ENCODE results near the gene RPLP1. TPM values are rescaled to one million over a fixed set of nuclear protein-coding genes. Genes with fewer than 3 reads are reported as not detected.
A peak's percentile ranks its signal among the peaks of the same experiment; 100 is the strongest.

The RPLP1 gene
- total and polyA plus RNA-seq, 12 donors = 1,068 to 2,100 (median 1,266) TPM

DNA sequence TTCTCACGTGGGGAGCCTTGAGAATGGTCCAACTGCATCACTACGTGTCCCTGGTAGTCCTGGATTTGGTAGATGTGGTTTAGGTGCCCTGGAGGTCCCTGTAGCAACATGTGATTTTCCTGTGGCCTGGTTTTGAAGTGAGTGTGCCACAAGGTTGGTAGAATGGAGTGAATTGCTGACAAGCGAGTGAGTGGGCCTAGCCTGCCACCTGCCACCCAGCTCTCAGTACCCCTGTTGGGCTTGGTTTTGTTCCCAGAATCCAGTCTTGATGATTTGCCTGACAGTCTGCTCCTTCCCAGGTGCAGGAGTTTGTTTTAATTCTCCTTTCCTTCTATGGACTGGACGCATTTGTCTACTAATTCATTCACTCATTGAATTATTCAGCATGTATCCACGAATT, 19.4 kb downstream of the RPLP1 start:
- Histone ChIP-seq H3K4me1 (peaks cover 0 to 14% (median 0%) of the 10 kb centered on the region in 9 donors), H3K27ac (no peak overlapping the region), H3K9me3 (no peaks in the 10 kb centered on the region), H3K36me3 (no peaks in the 10 kb centered on the region), H3K27me3 (peaks cover 0 to 4% (median 0%) of the 10 kb centered on the region in 7 donors), H3K4me3 (no peak overlapping the region)
- no peak for ATAC-seq
- 85 to 89% methylated on average over 5 of the region's 5 CpGs for WGBS, 2 donors
- intact Hi-C loops (cut with DNase I) = loop anchor here in 6 of 10 donors (5.0 to 10.0 kb wide), 5 partner anchors 183 to 903 kb away; partner anchors contain the start of gene TLE3 (in 1 of the 6)
- DNase-seq = no peak
- TF ChIP-seq, protein P1, sequence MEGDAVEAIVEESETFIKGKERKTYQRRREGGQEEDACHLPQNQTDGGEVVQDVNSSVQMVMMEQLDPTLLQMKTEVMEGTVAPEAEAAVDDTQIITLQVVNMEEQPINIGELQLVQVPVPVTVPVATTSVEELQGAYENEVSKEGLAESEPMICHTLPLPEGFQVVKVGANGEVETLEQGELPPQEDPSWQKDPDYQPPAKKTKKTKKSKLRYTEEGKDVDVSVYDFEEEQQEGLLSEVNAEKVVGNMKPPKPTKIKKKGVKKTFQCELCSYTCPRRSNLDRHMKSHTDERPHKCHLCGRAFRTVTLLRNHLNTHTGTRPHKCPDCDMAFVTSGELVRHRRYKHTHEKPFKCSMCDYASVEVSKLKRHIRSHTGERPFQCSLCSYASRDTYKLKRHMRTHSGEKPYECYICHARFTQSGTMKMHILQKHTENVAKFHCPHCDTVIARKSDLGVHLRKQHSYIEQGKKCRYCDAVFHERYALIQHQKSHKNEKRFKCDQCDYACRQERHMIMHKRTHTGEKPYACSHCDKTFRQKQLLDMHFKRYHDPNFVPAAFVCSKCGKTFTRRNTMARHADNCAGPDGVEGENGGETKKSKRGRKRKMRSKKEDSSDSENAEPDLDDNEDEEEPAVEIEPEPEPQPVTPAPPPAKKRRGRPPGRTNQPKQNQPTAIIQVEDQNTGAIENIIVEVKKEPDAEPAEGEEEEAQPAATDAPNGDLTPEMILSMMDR (IDR thresholded peaks at IDR 0.05) = no peak

DNA sequence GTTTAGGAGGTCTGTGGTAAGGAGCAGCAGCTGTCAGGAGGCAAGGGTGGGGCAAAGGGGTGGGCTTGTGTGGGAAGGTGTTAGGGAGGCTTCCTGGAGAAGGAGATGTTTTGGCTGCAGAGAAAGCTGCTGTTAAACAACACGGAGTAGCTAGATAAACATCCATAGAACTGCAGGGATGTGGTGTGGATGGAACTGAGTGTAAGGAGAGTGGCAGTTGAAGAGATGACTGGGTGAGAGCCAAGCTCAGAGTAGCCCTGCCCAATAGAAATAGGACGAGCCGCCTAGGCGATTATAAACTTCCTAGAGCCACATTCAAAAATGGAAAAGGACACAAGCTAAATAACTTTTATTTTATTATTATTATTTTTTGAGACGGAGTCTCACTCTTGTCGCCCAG, 19.9 kb downstream of the RPLP1 start:
- Histone ChIP-seq H3K4me1 (peaks cover 0 to 11% (median 0%) of the 10 kb centered on the region in 9 donors), H3K27ac (no peak overlapping the region), H3K27me3 (peaks cover 0 to 4% (median 0%) of the 10 kb centered on the region in 7 donors), H3K36me3 (no peaks in the 10 kb centered on the region), H3K9me3 (no peaks in the 10 kb centered on the region), H3K4me3 (no peak overlapping the region)
- TF ChIP-seq, protein P1 (IDR thresholded peaks at IDR 0.05) = no peak
- DNase-seq (no peak), ATAC-seq (peak in 1 of 8 donors; percentile 44)
- intact Hi-C loops (cut with DNase I) = loop anchor here in 6 of 10 donors (5.0 to 10.0 kb wide), 5 partner anchors 182 to 902 kb away; partner anchors contain the start of gene TLE3 (in 1 of the 6)
- 48% methylated on average over 6 of the region's 6 CpGs for WGBS, 2 donors

DNA sequence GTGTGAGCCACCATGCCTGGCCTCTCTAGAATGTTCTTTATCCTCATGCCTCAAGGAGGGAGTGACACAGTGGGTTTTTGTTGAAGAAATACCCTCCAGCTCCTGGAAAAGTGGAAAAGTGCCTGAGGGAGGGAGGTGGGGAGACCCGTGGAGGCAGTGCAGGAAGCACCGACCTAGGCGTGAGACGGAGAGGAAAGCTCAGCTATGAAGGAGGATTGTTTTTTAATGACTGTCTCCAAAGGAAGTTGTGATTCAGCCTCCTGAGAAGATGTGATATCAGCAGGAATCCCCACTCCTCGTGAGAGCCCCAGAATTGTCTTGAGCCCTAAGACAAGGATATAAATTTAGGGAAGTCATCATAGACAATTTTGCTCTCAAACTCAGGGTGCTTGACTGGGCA, 21.7 kb downstream of the RPLP1 start:
- H3K27ac ChIP-seq = no peak overlapping the region
- TF ChIP-seq, protein P1 (IDR thresholded peaks at IDR 0.05) = no peak
- ATAC-seq (no peak), DNase-seq (no peak)
- peaks cover 0 to 3% (median 0%) of the 10 kb centered on the region in 9 donors for H3K4me1 ChIP-seq
- H3K36me3 ChIP-seq = no peaks in the 10 kb centered on the region
- H3K9me3 ChIP-seq = no peaks in the 10 kb centered on the region
- H3K27me3 ChIP-seq = peaks cover 0 to 8% (median 0%) of the 10 kb centered on the region in 7 donors
- 61 to 62% methylated on average over 5 of the region's 5 CpGs for WGBS, 2 donors
- no peak overlapping the region for H3K4me3 ChIP-seq
- intact Hi-C loops (cut with DNase I) = loop anchor here in 6 of 10 donors (2.0 to 10.0 kb wide), 7 partner anchors 181 to 1015 kb away; partner anchors contain the start of gene TLE3 (in 1 of the 6)

DNA sequence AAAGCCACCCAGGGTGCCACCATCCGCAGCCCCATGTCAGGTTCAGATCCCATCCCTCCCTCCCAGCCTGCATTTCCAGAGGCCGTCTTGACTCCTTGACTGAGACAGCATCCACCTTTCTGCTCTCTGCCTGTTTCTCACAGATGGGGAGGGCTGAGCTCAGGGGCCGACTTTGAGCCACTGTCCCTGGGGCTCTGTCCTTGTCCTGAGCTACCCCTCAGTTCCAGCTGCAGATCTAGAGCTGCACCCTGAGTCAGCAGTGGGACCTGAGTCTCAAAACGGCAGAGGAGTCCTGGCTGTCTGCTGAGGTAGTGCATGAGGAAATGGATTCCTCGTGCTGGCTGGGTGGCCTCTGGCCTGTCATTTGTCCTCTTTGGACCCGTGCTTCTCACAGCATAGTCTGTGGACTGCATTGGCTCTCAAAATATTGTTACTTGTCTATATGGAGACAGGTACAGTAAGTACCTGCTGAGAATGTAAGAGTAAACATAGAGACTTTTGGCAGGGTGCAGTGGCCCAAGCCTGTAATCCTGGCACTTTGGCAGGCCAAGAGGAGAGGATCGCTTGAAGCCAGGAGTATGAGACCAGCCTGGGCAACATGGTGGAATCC, 22.3 kb downstream of the RPLP1 start:
- 73 to 78% methylated on average over 7 of the region's 7 CpGs for WGBS, 2 donors
- ATAC-seq (no peak), DNase-seq (no peak)
- peaks cover 0 to 8% (median 0%) of the 10 kb centered on the region in 7 donors for H3K27me3 ChIP-seq
- H3K4me1 ChIP-seq = peaks cover 0 to 3% (median 0%) of the 10 kb centered on the region in 9 donors
- TF ChIP-seq, protein P1 (IDR thresholded peaks at IDR 0.05) = no peak
- no peak overlapping the region for H3K27ac ChIP-seq
- intact Hi-C loops (cut with DNase I) = loop anchor here in 8 of 10 donors (1.0 to 10.0 kb wide), 11 partner anchors 177 to 1014 kb away; partner anchors contain the start of gene TLE3 (in 1 of the 8)
- H3K36me3 ChIP-seq = no peaks in the 10 kb centered on the region
- no peak overlapping the region for H3K4me3 ChIP-seq
- peaks cover 0 to 6% (median 2%) of the 10 kb centered on the region in 11 donors for H3K9me3 ChIP-seq

Measured in heart right ventricle (tissue), 16 donors.